ENCODE data around the gene DLEC1. TPM values are rescaled to one million over a fixed set of nuclear protein-coding genes. Genes with fewer than 3 reads are reported as not detected.

Gene DLEC1
- total RNA-seq, 4 donors from 2014 or later: 0.19 to 2.1 (median 0.50) TPM

GRCh38 chr3:38102444-38102814 lies 63.4 kb downstream of the DLEC1 start:
- Histone ChIP-seq H3K9me3 (no peaks in the 10 kb centered on the region), H3K4me3 (no peak overlapping the region), H3K27ac (no peak overlapping the region), H3K4me1 (no peaks in the 10 kb centered on the region), H3K27me3 (no peaks in the 10 kb centered on the region), H3K36me3 (no peaks in the 10 kb centered on the region)
- WGBS: 88% methylated on average over 1 of the region's 1 CpG
- TF ChIP-seq CTCF (IDR thresholded peaks at IDR 0.05) (no peak), POLR2A (IDR thresholded peaks at IDR 0.05) (no peak), EP300 (IDR thresholded peaks at IDR 0.05) (no peak), POLR2AphosphoS5 (IDR thresholded peaks at IDR 0.05) (no peak)
- no peak for DNase-seq (ENCODE audit: low spot score in 2 of 2)

GRCh38 chr3:38105525-38105924 lies 66.5 kb downstream of the DLEC1 start:
- Histone ChIP-seq H3K27me3 (no peaks in the 10 kb centered on the region), H3K36me3 (no peaks in the 10 kb centered on the region), H3K27ac (no peak overlapping the region), H3K4me1 (no peaks in the 10 kb centered on the region), H3K4me3 (no peak overlapping the region), H3K9me3 (no peaks in the 10 kb centered on the region)
- WGBS: 71% methylated on average over 1 of the region's 1 CpG
- TF ChIP-seq POLR2AphosphoS5 (IDR thresholded peaks at IDR 0.05) (no peak), EP300 (IDR thresholded peaks at IDR 0.05) (no peak), POLR2A (IDR thresholded peaks at IDR 0.05) (no peak), CTCF (IDR thresholded peaks at IDR 0.05) (no peak)
- no peak for DNase-seq (ENCODE audit: low spot score in 2 of 2)

- Histone ChIP-seq H3K4me3 (no peak overlapping the region), H3K9me3 (no peaks in the 10 kb centered on the region), H3K27ac (no peak overlapping the region), H3K36me3 (no peaks in the 10 kb centered on the region), H3K4me1 (no peaks in the 10 kb centered on the region), H3K27me3 (no peaks in the 10 kb centered on the region)
- WGBS: 91% methylated on average over 4 of the region's 7 CpGs
- TF ChIP-seq POLR2AphosphoS5 (IDR thresholded peaks at IDR 0.05) (no peak), POLR2A (IDR thresholded peaks at IDR 0.05) (no peak), EP300 (IDR thresholded peaks at IDR 0.05) (no peak), CTCF (IDR thresholded peaks at IDR 0.05) (no peak)
- peak in 1 of 2 donors; percentile 44 for DNase-seq (ENCODE audit: low spot score in 2 of 2)
These were observed 69.1 kb downstream of the DLEC1 start for GRCh38 chr3:38107911-38108648.

- H3K27ac ChIP-seq: no peak overlapping the region
- no peaks in the 10 kb centered on the region for H3K9me3 ChIP-seq
- 85% methylated on average over 9 of the region's 11 CpGs for WGBS
- H3K4me3 ChIP-seq: no peak overlapping the region
- H3K27me3 ChIP-seq: no peaks in the 10 kb centered on the region
- DNase-seq (ENCODE audit: low spot score in 2 of 2): peak; percentile 47 to 58
- TF ChIP-seq EP300 (IDR thresholded peaks at IDR 0.05) (no peak), POLR2AphosphoS5 (IDR thresholded peaks at IDR 0.05) (no peak), POLR2A (IDR thresholded peaks at IDR 0.05) (no peak), CTCF (IDR thresholded peaks at IDR 0.05) (no peak)
- no peaks in the 10 kb centered on the region for H3K4me1 ChIP-seq
- H3K36me3 ChIP-seq: no peaks in the 10 kb centered on the region
These were observed 69.9 kb downstream of the DLEC1 start for GRCh38 chr3:38108649-38109579.

Measured in suprapubic skin (tissue), 4 donors.